HepG2 (cell line): ENCODE data around the gene FALEC. TPM values are rescaled to one million over a fixed set of nuclear protein-coding genes. Genes with fewer than 3 reads are reported as not detected.

Source experiments
- AGO1 ChIP-seq: fragments of 200-400 bp; formaldehyde crosslinking; IDR thresholded peaks from 2 replicates; pipeline ENCODE4 v1.6.1; 2017; ENCODE audit warnings: mild to moderate bottlenecking, low read depth, low read length, moderate library complexity; ENCODE audit not compliant: poor library complexity, severe bottlenecking
- ARNT ChIP-seq: fragments of 450-650 bp; IDR thresholded peaks from 2 replicates; pipeline ENCODE4 v1.6.1; 2017
- CHD4 ChIP-seq: fragments of 200-600 bp; sonication (generic); IDR thresholded peaks from 2 replicates; pipeline ENCODE4 v1.7.0; 2017; ENCODE audit warnings: mild to moderate bottlenecking, low read length, borderline replicate concordance
- IRF2 ChIP-seq: IDR thresholded peaks from 2 replicates; pipeline ENCODE4 v1.6.1; 2018; ENCODE audit warnings: missing genetic modification reagents, missing compliant biosample characterization
- MAX ChIP-seq: IDR thresholded peaks from 2 replicates; pipeline ENCODE4 v1.6.1; 2012; ENCODE audit warnings: inconsistent platforms
- MIER2 ChIP-seq: IDR thresholded peaks from 2 replicates; pipeline ENCODE4 v1.6.1; 2016; ENCODE audit warnings: missing biosample characterization, missing genetic modification reagents
- NCOA2 ChIP-seq: sonication (generic); formaldehyde crosslinking; IDR thresholded peaks from 2 replicates; pipeline ENCODE4 v1.8.0; 2022; ENCODE audit warnings: inconsistent platforms
- NFIC ChIP-seq: IDR thresholded peaks from 2 replicates; pipeline ENCODE4 v1.6.1; 2012; ENCODE audit warnings: mild to moderate bottlenecking, low read length, inconsistent platforms
- PLSCR1 ChIP-seq: sonication (generic); formaldehyde crosslinking; IDR thresholded peaks from 2 replicates; pipeline ENCODE4 v1.5.0; 2020; ENCODE audit warnings: missing genetic modification reagents, mild to moderate bottlenecking, borderline replicate concordance
- REPIN1 ChIP-seq: sonication (generic); formaldehyde crosslinking; IDR thresholded peaks from 2 replicates; pipeline ENCODE4 v1.8.0; 2022; ENCODE audit warnings: missing genetic modification reagents, low read depth, mild to moderate bottlenecking, borderline replicate concordance
- STAT6 ChIP-seq: sonication (generic); formaldehyde crosslinking; IDR thresholded peaks from 2 replicates; pipeline ENCODE4 v1.4.0; 2020; ENCODE audit warnings: missing genetic modification reagents, mild to moderate bottlenecking, borderline replicate concordance
- THAP11 ChIP-seq: IDR thresholded peaks from 2 replicates; pipeline ENCODE4 v1.6.1; 2016; ENCODE audit warnings: missing biosample characterization, missing genetic modification reagents
- ZBTB20 ChIP-seq: sonication (generic); formaldehyde crosslinking; IDR thresholded peaks from 2 replicates; pipeline ENCODE4 v1.8.1; 2023; ENCODE audit warnings: missing genetic modification reagents, low read depth, mild to moderate bottlenecking, borderline replicate concordance
- ZEB1 ChIP-seq: IDR thresholded peaks from 2 replicates; pipeline ENCODE4 v1.6.1; 2012; ENCODE audit warnings: mild to moderate bottlenecking, low read depth, inconsistent platforms; ENCODE audit not compliant: insufficient replicate concordance
- ZMAT3 ChIP-seq: sonication (generic); formaldehyde crosslinking; conservative IDR thresholded peaks from 2 replicates; pipeline ENCODE4 v1.7.0; 2021; ENCODE audit warnings: missing genetic modification reagents
- ZMYM2 ChIP-seq: sonication (generic); formaldehyde crosslinking; IDR thresholded peaks from 2 replicates; pipeline ENCODE4 v1.8.0; 2022; ENCODE audit warnings: mild to moderate bottlenecking, missing genetic modification reagents
- ZNF430 ChIP-seq: sonication (generic); formaldehyde crosslinking; IDR thresholded peaks from 2 replicates; pipeline ENCODE4 v1.9.0; 2021; ENCODE audit warnings: mild to moderate bottlenecking, missing genetic modification reagents
- ZNF460 ChIP-seq: sonication (generic); formaldehyde crosslinking; IDR thresholded peaks from 2 replicates; pipeline ENCODE4 v1.5.1; 2020; ENCODE audit warnings: missing genetic modification reagents, mild to moderate bottlenecking, borderline replicate concordance
- ZNF556 ChIP-seq: sonication (generic); formaldehyde crosslinking; IDR thresholded peaks from 2 replicates; pipeline ENCODE4 v1.4.0; 2020; ENCODE audit warnings: mild to moderate bottlenecking, missing genetic modification reagents, borderline replicate concordance
- ZNF782 ChIP-seq: sonication (generic); formaldehyde crosslinking; IDR thresholded peaks from 2 replicates; pipeline ENCODE4 v1.4.0; 2020; ENCODE audit warnings: missing genetic modification reagents, mild to moderate bottlenecking, borderline replicate concordance
- polyA plus RNA-seq, 8 experiments: library from polyadenylated mRNA; depleted of rRNA in 3 of 8; stranded (reverse) in 7 of 8; unstranded in 1 of 8; fragments of >200 nt; fragmentation: Illumina TruSeq in 4 of 8; extraction: Trizol in 4 of 8; gene quantifications; 2 replicates each; pipeline versions ENCODE4 v1.2.1 to v1.2.3, GENCODE V29; 2011 to 2016; ENCODE audit warnings: low read depth in 4 of 8, missing spikeins in 1 of 8, mixed read lengths in 1 of 8; ENCODE audit not compliant: insufficient read depth in 1 of 8
- total RNA-seq, 5 experiments: library from RNA; depleted of rRNA; stranded (reverse); fragments of >200 nt; fragmentation: Illumina TruSeq; extraction: Trizol; gene quantifications; 2 replicates each; pipeline ENCODE4 v1.2.3, GENCODE V29; 2016; ENCODE audit warnings: low read depth in 1 of 5
- TF ChIP-seq, protein P1 (sequence below): sonication (generic); formaldehyde crosslinking; IDR thresholded peaks from 2 replicates; pipeline ENCODE4 v1.5.0; 2020; ENCODE audit warnings: missing genetic modification reagents
- TF ChIP-seq, protein P2 (sequence below): sonication (generic); formaldehyde crosslinking; IDR thresholded peaks from 2 replicates; pipeline ENCODE4 v1.5.1; 2020; ENCODE audit warnings: mild to moderate bottlenecking, missing genetic modification reagents, borderline replicate concordance

Gene FALEC
- total and polyA plus RNA-seq, 2 of the 13 experiments (the other 11 are each of a cell fraction or from before 2014, with no cell fraction given): 0.33 to 0.71 TPM

DNA sequence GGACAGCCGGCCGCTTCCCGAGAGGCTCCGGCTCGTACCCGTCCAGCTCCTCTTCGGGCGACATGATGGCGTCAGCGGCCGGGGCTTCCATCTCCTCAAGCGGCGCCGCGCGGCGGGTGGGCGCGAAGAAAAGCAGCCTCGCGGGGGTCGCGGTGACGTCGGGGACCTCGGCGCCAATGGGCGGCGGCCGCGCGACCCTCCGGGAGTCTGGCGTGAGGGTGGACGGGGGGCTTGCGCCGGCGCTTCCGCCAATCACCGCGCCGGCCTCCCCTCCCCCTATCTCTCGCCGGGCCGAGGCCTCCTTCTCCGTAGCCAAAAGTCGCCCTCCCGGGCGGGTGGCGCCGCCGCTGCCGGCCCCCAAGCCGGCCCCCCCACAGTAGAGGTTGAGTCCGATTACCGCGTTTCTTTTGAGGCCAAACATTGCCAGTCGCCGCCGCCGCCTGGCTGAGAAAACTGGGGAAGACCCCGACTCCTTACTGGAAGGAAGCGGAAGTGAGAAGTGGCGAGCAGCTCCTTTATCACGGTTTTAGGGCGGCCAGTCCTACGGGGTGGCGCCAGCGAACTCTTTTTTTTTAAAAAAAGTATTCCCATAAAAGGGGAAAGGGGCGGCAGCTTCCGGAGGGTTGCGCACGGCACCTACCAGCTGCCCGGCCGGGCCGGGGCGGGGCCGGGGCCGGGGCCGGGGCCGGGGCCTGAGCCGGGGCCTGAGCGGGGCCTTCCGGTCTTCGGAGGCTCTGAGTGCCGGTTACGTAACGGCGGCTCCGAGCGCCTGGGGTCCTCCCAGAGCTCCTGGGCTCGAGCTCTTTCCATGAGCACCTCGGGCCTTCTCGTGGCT, 63.8 kb downstream of the FALEC start, which contains the start of gene MCL1 (continued):
- TF ChIP-seq PLSCR1 (0 out of 2 replicates have a peak, but pooled peaks have one; percentile 74), ZMAT3 (CRISPR knock-in tag) (peak; percentile 21), ZNF556 (CRISPR knock-in tag) (peak; percentile 67; the same call in 1 of the 2 replicates), MIER2 (CRISPR knock-in tag) (0 out of 2 replicates have a peak, but pooled peaks have one; percentile 4), ZNF460 (no peak), ZBTB20 (CRISPR knock-in tag) (peak; percentile 12; the same call in 1 of the 2 replicates), REPIN1 (CRISPR knock-in tag) (0 out of 2 replicates have a peak, but pooled peaks have one; percentile 9), CHD4 (no peak), STAT6 (CRISPR knock-in tag) (no peak), NFIC (no peak), ZMYM2 (no peak), MAX (no peak; the same call in 1 of the 2 replicates), IRF2 (no peak), THAP11 (CRISPR knock-in tag) (peak; percentile 74), ARNT (no peak), AGO1 (peak; percentile 34), ZNF782 (0 out of 2 replicates have a peak, but pooled peaks have one; percentile 52), ZEB1 (no peak), NCOA2 (CRISPR knock-in tag) (no peak), ZNF430 (0 out of 2 replicates have a peak, but pooled peaks have one; percentile 61)
- TF ChIP-seq, protein P1, sequence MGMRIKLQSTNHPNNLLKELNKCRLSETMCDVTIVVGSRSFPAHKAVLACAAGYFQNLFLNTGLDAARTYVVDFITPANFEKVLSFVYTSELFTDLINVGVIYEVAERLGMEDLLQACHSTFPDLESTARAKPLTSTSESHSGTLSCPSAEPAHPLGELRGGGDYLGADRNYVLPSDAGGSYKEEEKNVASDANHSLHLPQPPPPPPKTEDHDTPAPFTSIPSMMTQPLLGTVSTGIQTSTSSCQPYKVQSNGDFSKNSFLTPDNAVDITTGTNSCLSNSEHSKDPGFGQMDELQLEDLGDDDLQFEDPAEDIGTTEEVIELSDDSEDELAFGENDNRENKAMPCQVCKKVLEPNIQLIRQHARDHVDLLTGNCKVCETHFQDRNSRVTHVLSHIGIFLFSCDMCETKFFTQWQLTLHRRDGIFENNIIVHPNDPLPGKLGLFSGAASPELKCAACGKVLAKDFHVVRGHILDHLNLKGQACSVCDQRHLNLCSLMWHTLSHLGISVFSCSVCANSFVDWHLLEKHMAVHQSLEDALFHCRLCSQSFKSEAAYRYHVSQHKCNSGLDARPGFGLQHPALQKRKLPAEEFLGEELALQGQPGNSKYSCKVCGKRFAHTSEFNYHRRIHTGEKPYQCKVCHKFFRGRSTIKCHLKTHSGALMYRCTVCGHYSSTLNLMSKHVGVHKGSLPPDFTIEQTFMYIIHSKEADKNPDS (CRISPR knock-in tag): no peak
- TF ChIP-seq, protein P2, sequence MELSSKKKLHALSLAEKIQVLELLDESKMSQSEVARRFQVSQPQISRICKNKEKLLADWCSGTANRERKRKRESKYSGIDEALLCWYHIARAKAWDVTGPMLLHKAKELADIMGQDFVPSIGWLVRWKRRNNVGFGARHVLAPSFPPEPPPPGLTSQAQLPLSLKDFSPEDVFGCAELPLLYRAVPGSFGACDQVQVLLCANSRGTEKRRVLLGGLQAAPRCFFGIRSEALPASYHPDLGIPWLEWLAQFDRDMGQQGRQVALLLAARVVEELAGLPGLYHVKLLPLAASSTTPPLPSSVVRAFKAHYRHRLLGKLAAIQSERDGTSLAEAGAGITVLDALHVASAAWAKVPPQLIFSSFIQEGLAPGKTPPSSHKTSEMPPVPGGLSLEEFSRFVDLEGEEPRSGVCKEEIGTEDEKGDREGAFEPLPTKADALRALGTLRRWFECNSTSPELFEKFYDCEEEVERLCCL (CRISPR knock-in tag): no peak
